Ishikawa (cell line): ENCODE measurements around the gene GNA15.

Experiments used
- CEBPB ChIP-seq: IDR thresholded peaks from 2 replicates; pipeline ENCODE4 v1.6.1; 2012
- FOXM1 ChIP-seq: IDR thresholded peaks from 2 replicates; pipeline ENCODE4 v1.6.1; 2012; ENCODE audit warnings: low read depth, borderline replicate concordance
- NFIC ChIP-seq: IDR thresholded peaks from 2 replicates; pipeline ENCODE4 v1.6.1; 2012
- YY1 ChIP-seq: IDR thresholded peaks from 2 replicates; pipeline ENCODE4 v1.6.1; 2012; ENCODE audit warnings: low read depth
- TF ChIP-seq, protein P1 (sequence below): IDR thresholded peaks from 2 replicates; pipeline ENCODE4 v1.6.1; 2012; ENCODE audit warnings: low read depth, mild to moderate bottlenecking
- TF ChIP-seq, protein P2 (sequence below): IDR thresholded peaks from 2 replicates; pipeline ENCODE4 v1.6.1; 2012
- TF ChIP-seq, protein P3 (sequence below): IDR thresholded peaks from 2 replicates; pipeline ENCODE4 v1.6.1; 2012

GRCh38 chr19:3161453-3161852 lies 25.6 kb downstream of the GNA15 start:
- TF ChIP-seq FOXM1 (no peak), NFIC (no peak), CEBPB (no peak), YY1 (no peak)
- TF ChIP-seq, protein P1, sequence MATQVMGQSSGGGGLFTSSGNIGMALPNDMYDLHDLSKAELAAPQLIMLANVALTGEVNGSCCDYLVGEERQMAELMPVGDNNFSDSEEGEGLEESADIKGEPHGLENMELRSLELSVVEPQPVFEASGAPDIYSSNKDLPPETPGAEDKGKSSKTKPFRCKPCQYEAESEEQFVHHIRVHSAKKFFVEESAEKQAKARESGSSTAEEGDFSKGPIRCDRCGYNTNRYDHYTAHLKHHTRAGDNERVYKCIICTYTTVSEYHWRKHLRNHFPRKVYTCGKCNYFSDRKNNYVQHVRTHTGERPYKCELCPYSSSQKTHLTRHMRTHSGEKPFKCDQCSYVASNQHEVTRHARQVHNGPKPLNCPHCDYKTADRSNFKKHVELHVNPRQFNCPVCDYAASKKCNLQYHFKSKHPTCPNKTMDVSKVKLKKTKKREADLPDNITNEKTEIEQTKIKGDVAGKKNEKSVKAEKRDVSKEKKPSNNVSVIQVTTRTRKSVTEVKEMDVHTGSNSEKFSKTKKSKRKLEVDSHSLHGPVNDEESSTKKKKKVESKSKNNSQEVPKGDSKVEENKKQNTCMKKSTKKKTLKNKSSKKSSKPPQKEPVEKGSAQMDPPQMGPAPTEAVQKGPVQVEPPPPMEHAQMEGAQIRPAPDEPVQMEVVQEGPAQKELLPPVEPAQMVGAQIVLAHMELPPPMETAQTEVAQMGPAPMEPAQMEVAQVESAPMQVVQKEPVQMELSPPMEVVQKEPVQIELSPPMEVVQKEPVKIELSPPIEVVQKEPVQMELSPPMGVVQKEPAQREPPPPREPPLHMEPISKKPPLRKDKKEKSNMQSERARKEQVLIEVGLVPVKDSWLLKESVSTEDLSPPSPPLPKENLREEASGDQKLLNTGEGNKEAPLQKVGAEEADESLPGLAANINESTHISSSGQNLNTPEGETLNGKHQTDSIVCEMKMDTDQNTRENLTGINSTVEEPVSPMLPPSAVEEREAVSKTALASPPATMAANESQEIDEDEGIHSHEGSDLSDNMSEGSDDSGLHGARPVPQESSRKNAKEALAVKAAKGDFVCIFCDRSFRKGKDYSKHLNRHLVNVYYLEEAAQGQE, result no peak
- TF ChIP-seq, protein P2, sequence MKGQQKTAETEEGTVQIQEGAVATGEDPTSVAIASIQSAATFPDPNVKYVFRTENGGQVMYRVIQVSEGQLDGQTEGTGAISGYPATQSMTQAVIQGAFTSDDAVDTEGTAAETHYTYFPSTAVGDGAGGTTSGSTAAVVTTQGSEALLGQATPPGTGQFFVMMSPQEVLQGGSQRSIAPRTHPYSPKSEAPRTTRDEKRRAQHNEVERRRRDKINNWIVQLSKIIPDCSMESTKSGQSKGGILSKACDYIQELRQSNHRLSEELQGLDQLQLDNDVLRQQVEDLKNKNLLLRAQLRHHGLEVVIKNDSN, result no peak
- TF ChIP-seq, protein P3, sequence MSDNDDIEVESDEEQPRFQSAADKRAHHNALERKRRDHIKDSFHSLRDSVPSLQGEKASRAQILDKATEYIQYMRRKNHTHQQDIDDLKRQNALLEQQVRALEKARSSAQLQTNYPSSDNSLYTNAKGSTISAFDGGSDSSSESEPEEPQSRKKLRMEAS, result no peak
